Hepatocyte (in vitro differentiated cells): ENCODE measurements around the gene FHIP1A. TPM values are rescaled to one million over a fixed set of nuclear protein-coding genes. Genes with fewer than 3 reads are reported as not detected.

Source experiments
- DNase-seq: peaks from one replicate; pipeline ENCODE4 v3.0.0-alpha.2; 2016; ENCODE audit warnings: low spot score
- H2AFZ ChIP-seq: fragments of 200-600 bp; sonication (generic); 2 replicates; pipeline ENCODE4 v1.6.0; 2016; ENCODE audit warnings: antibody characterized with exemption, mild to moderate bottlenecking
- H3K27ac ChIP-seq: fragments of 200-600 bp; sonication (generic); 2 replicates; pipeline ENCODE4 v1.5.1; 2016; ENCODE audit warnings: mild to moderate bottlenecking
- H3K27me3 ChIP-seq: fragments of 200-600 bp; sonication (generic); 2 replicates; pipeline ENCODE4 v1.6.1; 2016
- H3K36me3 ChIP-seq: fragments of 200-600 bp; sonication (generic); replicated peaks from 2 replicates; pipeline ENCODE4 v1.5.1; 2016; ENCODE audit warnings: low read depth; ENCODE audit not compliant: insufficient read depth
- H3K4me1 ChIP-seq: fragments of 200-600 bp; sonication (generic); 2 replicates; pipeline ENCODE4 v1.5.1; 2016; ENCODE audit warnings: mild to moderate bottlenecking, moderate library complexity; ENCODE audit not compliant: insufficient read depth
- H3K4me2 ChIP-seq: fragments of 200-600 bp; sonication (generic); 2 replicates; pipeline ENCODE4 v1.6.0; 2016
- H3K4me3 ChIP-seq: fragments of 200-600 bp; sonication (generic); 2 replicates; pipeline ENCODE4 v1.5.1; 2016; ENCODE audit warnings: mild to moderate bottlenecking
- H3K79me2 ChIP-seq: fragments of 200-600 bp; sonication (generic); 2 replicates; pipeline ENCODE4 v1.6.0; 2017; ENCODE audit warnings: mild to moderate bottlenecking
- H3K9me2 ChIP-seq: fragments of 200-600 bp; sonication (generic); replicated peaks from 2 replicates; pipeline ENCODE4 v1.6.0; 2017; ENCODE audit warnings: mild to moderate bottlenecking; ENCODE audit not compliant: insufficient read depth
- H3K9me3 ChIP-seq: fragments of 200-600 bp; sonication (generic); 2 replicates; pipeline ENCODE4 v1.5.1; 2016; ENCODE audit warnings: low read depth, mild to moderate bottlenecking
- H4K20me1 ChIP-seq: fragments of 200-600 bp; sonication (generic); 2 replicates; pipeline ENCODE4 v1.6.0; 2016; ENCODE audit warnings: mild to moderate bottlenecking; ENCODE audit not compliant: insufficient read depth, poor library complexity, severe bottlenecking
- EZH2 ChIP-seq: fragments of 200-600 bp; sonication (generic); IDR thresholded peaks from 2 replicates; pipeline ENCODE4 v1.6.1; 2016; ENCODE audit warnings: antibody characterized with exemption, mild to moderate bottlenecking, borderline replicate concordance
- EZH2phosphoT487 ChIP-seq: fragments of 200-600 bp; sonication (generic); IDR thresholded peaks from one replicate; pipeline ENCODE4 v1.6.1; 2018; ENCODE audit warnings: antibody characterized with exemption, mild to moderate bottlenecking, low read depth, moderate library complexity; ENCODE audit not compliant: unreplicated experiment, severe bottlenecking
- WGBS: methylation state at CpG from one replicate; pipeline ENCODE4 v1.1.6; 2016; ENCODE audit warnings: low lambda C conversion rate; ENCODE audit errors: missing lambda C conversion rate; 5-methylcytosine and 5-hydroxymethylcytosine counted together
- polyA plus RNA-seq: library from polyadenylated mRNA; unstranded; fragments of >200 nt; fragmentation: Nextera tagmentation; extraction: Ambion mirVana; gene quantifications from 2 replicates; pipeline ENCODE4 v1.2.1, GENCODE V29; 2016
- total RNA-seq: library from RNA; depleted of rRNA; stranded (reverse); fragments of >200 nt; gene quantifications from 2 replicates; pipeline ENCODE4 v1.2.3, GENCODE V29; 2014
- TF ChIP-seq, protein P1 (sequence below): fragments of 200-600 bp; sonication (generic); IDR thresholded peaks from 2 replicates; pipeline ENCODE4 v1.5.1; 2016; ENCODE audit warnings: antibody characterized with exemption, mild to moderate bottlenecking; ENCODE audit not compliant: poor library complexity

Gene FHIP1A
- total and polyA plus RNA-seq, 2 experiments from 2014 or later: 1.8 to 7.1 TPM

DNA sequence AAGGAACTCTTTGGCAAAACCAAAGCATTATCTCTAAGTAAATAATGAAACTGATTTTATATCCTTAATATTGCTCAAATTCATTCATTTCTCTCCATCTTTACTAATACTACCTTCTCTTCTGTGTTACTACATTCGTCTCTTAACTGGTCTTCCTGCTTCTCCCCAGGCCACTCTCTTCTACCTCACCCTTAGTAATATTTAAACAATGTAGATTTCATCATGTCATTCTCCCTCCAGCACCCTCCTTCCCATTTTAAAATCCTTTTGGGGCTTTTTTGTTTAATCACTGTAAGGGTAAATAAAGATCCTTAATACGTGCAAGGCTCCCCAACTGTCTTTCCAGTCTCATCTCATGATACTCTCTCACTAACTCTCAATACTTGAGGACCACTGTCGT, 19.4 kb downstream of the FHIP1A start:
- Histone ChIP-seq H3K4me2 (no peak overlapping the region), H3K27ac (no peak overlapping the region), H3K27me3 (no peaks in the 10 kb centered on the region), H3K4me1 (peaks cover 3% of the 10 kb centered on the region), H3K9me3 (no peaks in the 10 kb centered on the region), H3K9me2 (no peaks in the 10 kb centered on the region), H3K79me2 (peaks cover 14% of the 10 kb centered on the region), H2AFZ (no peak overlapping the region), H4K20me1 (no peaks in the 10 kb centered on the region), H3K36me3 (no peaks in the 10 kb centered on the region), H3K4me3 (no peak overlapping the region)
- DNase-seq: no peak
- TF ChIP-seq EZH2: no peak
- no peak for TF ChIP-seq EZH2phosphoT487
- TF ChIP-seq, protein P1, sequence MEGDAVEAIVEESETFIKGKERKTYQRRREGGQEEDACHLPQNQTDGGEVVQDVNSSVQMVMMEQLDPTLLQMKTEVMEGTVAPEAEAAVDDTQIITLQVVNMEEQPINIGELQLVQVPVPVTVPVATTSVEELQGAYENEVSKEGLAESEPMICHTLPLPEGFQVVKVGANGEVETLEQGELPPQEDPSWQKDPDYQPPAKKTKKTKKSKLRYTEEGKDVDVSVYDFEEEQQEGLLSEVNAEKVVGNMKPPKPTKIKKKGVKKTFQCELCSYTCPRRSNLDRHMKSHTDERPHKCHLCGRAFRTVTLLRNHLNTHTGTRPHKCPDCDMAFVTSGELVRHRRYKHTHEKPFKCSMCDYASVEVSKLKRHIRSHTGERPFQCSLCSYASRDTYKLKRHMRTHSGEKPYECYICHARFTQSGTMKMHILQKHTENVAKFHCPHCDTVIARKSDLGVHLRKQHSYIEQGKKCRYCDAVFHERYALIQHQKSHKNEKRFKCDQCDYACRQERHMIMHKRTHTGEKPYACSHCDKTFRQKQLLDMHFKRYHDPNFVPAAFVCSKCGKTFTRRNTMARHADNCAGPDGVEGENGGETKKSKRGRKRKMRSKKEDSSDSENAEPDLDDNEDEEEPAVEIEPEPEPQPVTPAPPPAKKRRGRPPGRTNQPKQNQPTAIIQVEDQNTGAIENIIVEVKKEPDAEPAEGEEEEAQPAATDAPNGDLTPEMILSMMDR: no peak
- WGBS: 89% methylated on average over 3 of the region's 3 CpGs

- Histone ChIP-seq H3K36me3 (no peaks in the 10 kb centered on the region), H3K9me3 (no peaks in the 10 kb centered on the region), H3K27me3 (no peaks in the 10 kb centered on the region), H3K79me2 (peaks cover 6% of the 10 kb centered on the region), H4K20me1 (no peaks in the 10 kb centered on the region), H3K27ac (no peak overlapping the region), H3K9me2 (no peaks in the 10 kb centered on the region), H3K4me3 (no peak overlapping the region), H3K4me1 (peaks cover 3% of the 10 kb centered on the region), H3K4me2 (no peak overlapping the region), H2AFZ (no peak overlapping the region)
- TF ChIP-seq, protein P1: no peak
- TF ChIP-seq EZH2 (no peak), EZH2phosphoT487 (no peak)
- no peak for DNase-seq
- WGBS: 57% methylated on average over 1 of the region's 1 CpG
Measured at GRCh38 chr4:151429957-151430570, 21.1 kb downstream of the FHIP1A start.

DNA sequence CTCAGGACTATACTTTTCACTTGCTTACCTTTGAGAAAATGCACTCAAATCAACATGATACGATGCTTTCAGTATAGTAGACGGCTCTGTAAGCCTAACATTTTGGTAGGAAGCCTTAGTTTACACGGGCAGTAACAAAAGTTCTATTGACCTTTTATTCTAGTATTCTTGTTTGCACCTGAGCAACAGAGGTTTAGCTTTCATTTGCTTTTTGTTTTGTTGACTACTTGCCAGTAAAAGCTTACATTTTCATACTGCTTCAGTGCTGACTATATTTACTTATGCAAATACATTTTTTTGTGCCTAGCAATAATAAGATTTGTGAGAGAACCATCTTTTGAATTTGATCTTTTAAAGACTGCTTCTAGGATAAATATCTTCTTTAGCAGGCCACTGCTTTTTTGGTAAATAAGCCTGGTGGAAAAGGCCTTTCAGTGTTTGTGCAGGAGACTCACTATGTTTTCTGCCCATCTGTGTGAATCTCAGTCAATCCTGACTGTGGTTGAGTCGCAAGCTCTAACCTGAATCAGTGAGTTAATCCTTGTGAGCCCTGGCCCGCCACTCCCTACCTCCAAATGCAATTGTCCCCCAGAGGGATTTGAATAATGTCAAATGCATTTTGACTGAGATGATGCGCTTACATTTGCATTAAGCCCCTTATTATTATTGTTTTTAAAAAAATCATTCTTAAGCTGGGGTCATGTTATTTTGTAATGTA, 21.9 kb downstream of the FHIP1A start:
- Histone ChIP-seq H3K4me1 (peaks cover 3% of the 10 kb centered on the region), H3K27me3 (no peaks in the 10 kb centered on the region), H2AFZ (no peak overlapping the region), H3K4me3 (no peak overlapping the region), H4K20me1 (no peaks in the 10 kb centered on the region), H3K27ac (no peak overlapping the region), H3K4me2 (no peak overlapping the region), H3K36me3 (no peaks in the 10 kb centered on the region), H3K9me2 (no peaks in the 10 kb centered on the region), H3K9me3 (no peaks in the 10 kb centered on the region), H3K79me2 (peaks cover 5% of the 10 kb centered on the region)
- TF ChIP-seq EZH2phosphoT487: no peak
- TF ChIP-seq, protein P1: no peak
- TF ChIP-seq EZH2: no peak
- no peak for DNase-seq
- WGBS: 77% methylated on average over 6 of the region's 6 CpGs
